Natural killer cell (primary cell): Measurements from ENCODE around the gene C10orf53. TPM values are rescaled to one million over a fixed set of nuclear protein-coding genes. Genes with fewer than 3 reads are reported as not detected.

Experiments
- ATAC-seq, 3 donors: fragments of 150-1000 bp in 2 of 3; fragments of 200-7000 bp in 1 of 3; cut with Tn5 transposase; 1 replicate in 1 of 3; 2 replicates in 2 of 3; pipeline ENCODE4 v1.10.0; 2021; ENCODE audit warnings: mild to moderate bottlenecking in 2 of 3, moderate library complexity in 2 of 3
- DNase-seq, 2 donors: peaks; one replicate each; pipeline versions ENCODE4 v3.0.0 to v3.0.0-alpha.2; 2013 to 2021; ENCODE audit warnings: mixed read lengths in 1 of 2
- H3K27ac ChIP-seq: one replicate; pipeline ENCODE4 v1.5.1; 2013; ENCODE audit warnings: mild to moderate bottlenecking, low read length
- H3K27me3 ChIP-seq: one replicate; pipeline ENCODE4 v1.6.1; 2013; ENCODE audit warnings: low read length; ENCODE audit not compliant: control insufficient read depth, insufficient read depth
- H3K36me3 ChIP-seq: one replicate; pipeline ENCODE4 v1.6.1; 2013; ENCODE audit warnings: low read length; ENCODE audit not compliant: control insufficient read depth, insufficient read depth
- H3K4me1 ChIP-seq: one replicate; pipeline ENCODE4 v1.6.1; 2013; ENCODE audit warnings: low read length; ENCODE audit not compliant: control insufficient read depth, insufficient read depth
- H3K4me3 ChIP-seq: one replicate; pipeline ENCODE4 v1.5.1; 2013; ENCODE audit warnings: low read length
- H3K9me3 ChIP-seq: one replicate; pipeline ENCODE4 v1.6.1; 2013; ENCODE audit warnings: low read length; ENCODE audit not compliant: control insufficient read depth, insufficient read depth
- H3K27ac Mint-ChIP-seq, 2 donors: one replicate each; pipeline ENCODE4 v1.8.0; 2022; ENCODE audit warnings: mild to moderate bottlenecking in 2 of 2, mixed read lengths in 2 of 2, moderate library complexity in 1 of 2
- H3K27me3 Mint-ChIP-seq, 2 donors: one replicate each; pipeline ENCODE4 v1.8.0; 2022; ENCODE audit warnings: low read depth in 2 of 2, mixed read lengths in 2 of 2
- H3K36me3 Mint-ChIP-seq: one replicate; pipeline ENCODE4 v1.8.0; 2022; ENCODE audit warnings: mixed read lengths
- H3K4me1 Mint-ChIP-seq, 2 donors: one replicate each; pipeline ENCODE4 v1.8.0; 2022; ENCODE audit warnings: mixed read lengths in 2 of 2
- H3K4me3 Mint-ChIP-seq: one replicate; pipeline ENCODE4 v1.8.0; 2022; ENCODE audit warnings: mild to moderate bottlenecking, moderate library complexity, mixed read lengths
- H3K9me3 Mint-ChIP-seq, 2 donors: one replicate each; pipeline ENCODE4 v1.8.0; 2022; ENCODE audit warnings: mixed read lengths in 2 of 2
- CTCF ChIP-seq: fragments of 200-600 bp; IDR thresholded peaks from one replicate; pipeline ENCODE4 v1.8.0; 2022; ENCODE audit warnings: antibody characterized with exemption
- WGBS: methylation state at CpG from one replicate; pipeline ENCODE4 v1.1.7; 2013; ENCODE audit warnings: missing lambda C conversion rate; ENCODE audit not compliant: insufficient coverage; 5-methylcytosine and 5-hydroxymethylcytosine counted together
- intact Hi-C: fragments of 100-400 bp; cut with micrococcal nuclease; formaldehyde crosslinking; loops from one replicate; pipeline ENCODE4 v1.14.2; 2022
- total RNA-seq, 4 donors: library from RNA; stranded (reverse); fragments of 120-200 nt in 1 of 4; gene quantifications; one replicate each; pipeline versions ENCODE4 v1.2.3 to v1.2.4, GENCODE V29; 2013 to 2022

C10orf53 gene
- total RNA-seq, 3 donors from 2014 or later (not counting 1 experiment from before 2014, with no cell fraction given), result not detected

GRCh38 chr10:49686651-49687050, 7.2 kb downstream of the C10orf53 start:
- no peak for TF ChIP-seq CTCF
- Histone ChIP-seq H3K36me3 (no peaks in the 10 kb centered on the region), H3K4me1 (no peaks in the 10 kb centered on the region), H3K27me3 (peaks cover 22% of the 10 kb centered on the region), H3K27ac (no peak overlapping the region), H3K4me3 (no peak overlapping the region), H3K9me3 (peaks cover 15% of the 10 kb centered on the region)
- H3K27ac Mint-ChIP-seq, result no peak overlapping the region
- peaks cover 0 to 2% of the 10 kb centered on the region in 2 donors for H3K9me3 Mint-ChIP-seq
- 72% methylated on average over 4 of the region's 4 CpGs for WGBS
- peaks cover 39 to 42% of the 10 kb centered on the region in 2 donors for H3K27me3 Mint-ChIP-seq
- ATAC-seq (no peak), DNase-seq (no peak)
- no peaks in the 10 kb centered on the region for H3K4me1 Mint-ChIP-seq
- peaks cover 8% of the 10 kb centered on the region for H3K36me3 Mint-ChIP-seq
- intact Hi-C loops, result no loop called here
- H3K4me3 Mint-ChIP-seq, result no peak overlapping the region

- no peaks in the 10 kb centered on the region for H3K4me1 Mint-ChIP-seq
- Histone ChIP-seq H3K9me3 (peaks cover 15% of the 10 kb centered on the region), H3K4me1 (no peaks in the 10 kb centered on the region), H3K27me3 (peaks cover 23% of the 10 kb centered on the region), H3K4me3 (no peak overlapping the region), H3K36me3 (no peaks in the 10 kb centered on the region), H3K27ac (no peak overlapping the region)
- no peak for TF ChIP-seq CTCF
- H3K9me3 Mint-ChIP-seq, result peaks cover 0 to 2% of the 10 kb centered on the region in 2 donors
- H3K4me3 Mint-ChIP-seq, result no peak overlapping the region
- 27% methylated on average over 8 of the region's 8 CpGs for WGBS
- peaks cover 49 to 59% of the 10 kb centered on the region in 2 donors for H3K27me3 Mint-ChIP-seq
- ATAC-seq (no peak), DNase-seq (no peak)
- intact Hi-C loops, result no loop called here
- no peak overlapping the region for H3K27ac Mint-ChIP-seq
- H3K36me3 Mint-ChIP-seq, result peaks cover 8% of the 10 kb centered on the region
These were observed 8.9 kb downstream of the C10orf53 start for GRCh38 chr10:49688261-49688846.

- 23% methylated on average over 6 of the region's 7 CpGs for WGBS
- Histone ChIP-seq H3K9me3 (peaks cover 15% of the 10 kb centered on the region), H3K36me3 (no peaks in the 10 kb centered on the region), H3K4me3 (no peak overlapping the region), H3K27ac (no peak overlapping the region), H3K27me3 (peaks cover 25% of the 10 kb centered on the region), H3K4me1 (no peaks in the 10 kb centered on the region)
- peaks cover 54 to 65% of the 10 kb centered on the region in 2 donors for H3K27me3 Mint-ChIP-seq
- intact Hi-C loops, result no loop called here
- H3K4me1 Mint-ChIP-seq, result no peaks in the 10 kb centered on the region
- H3K4me3 Mint-ChIP-seq, result no peak overlapping the region
- DNase-seq, result no peak
- no peak for TF ChIP-seq CTCF
- H3K9me3 Mint-ChIP-seq, result peaks cover 0 to 2% of the 10 kb centered on the region in 2 donors
- H3K27ac Mint-ChIP-seq, result no peak overlapping the region
- no peak for ATAC-seq
- peaks cover 8% of the 10 kb centered on the region for H3K36me3 Mint-ChIP-seq
These were observed 9.5 kb downstream of the C10orf53 start for GRCh38 chr10:49688920-49689319.
